NCI-H345 treated with DMSO at 0.1 percent for 48 hours (cell line): ENCODE data around the gene WASHC4.

Source experiments
- DNase-seq: peaks from one replicate; lab custom pipeline; 2025; ENCODE audit not compliant: unreplicated experiment; lab: John Stamatoyannopoulos, UW

Gene WASHC4

GRCh38 chr12:105205322-105206048 is 98.0 kb downstream of the WASHC4 start:
- no peak for DNase-seq

GRCh38 chr12:105206686-105207374 is 99.3 kb downstream of the WASHC4 start:
- DNase-seq, result no peak

GRCh38 chr12:105209091-105209490 is 101.6 kb downstream of the WASHC4 start:
- DNase-seq, result no peak

GRCh38 chr12:105212438-105212837 is 104.9 kb downstream of the WASHC4 start:
- no peak for DNase-seq

- no peak for DNase-seq
Observed at GRCh38 chr12:105214148-105214547, 106.6 kb downstream of the WASHC4 start.

GRCh38 chr12:105214670-105215375 is 107.3 kb downstream of the WASHC4 start:
- DNase-seq, result no peak

- no peak for DNase-seq
Observed at GRCh38 chr12:105218434-105218833, 110.9 kb downstream of the WASHC4 start.
